ENCODE results near the gene PPM1H.

Gene PPM1H

GRCh38 chr12:62895351-62895877, 39.5 kb downstream of the PPM1H start:
- Histone ChIP-seq H3K27me3 (replicated peaks) (no peaks in the 10 kb centered on the region), H3K4me3 (ENCODE audit: low read depth, low read length) (no peak overlapping the region)
- in situ Hi-C loops (cut with HindIII; ENCODE audit: low pct_ligation_motif_present, low sequenced_read_pairs) = no loop called here

GRCh38 chr12:62893276-62893675, 41.7 kb downstream of the PPM1H start:
- in situ Hi-C loops (cut with HindIII; ENCODE audit: low pct_ligation_motif_present, low sequenced_read_pairs) = no loop called here
- Histone ChIP-seq H3K36me3 (replicated peaks) (no peaks in the 10 kb centered on the region), H3K27me3 (replicated peaks) (no peaks in the 10 kb centered on the region), H3K4me3 (ENCODE audit: low read depth, low read length) (no peak overlapping the region), H3K27ac (no peak overlapping the region)
- DNase-seq = no peak
- TF ChIP-seq, protein P1, sequence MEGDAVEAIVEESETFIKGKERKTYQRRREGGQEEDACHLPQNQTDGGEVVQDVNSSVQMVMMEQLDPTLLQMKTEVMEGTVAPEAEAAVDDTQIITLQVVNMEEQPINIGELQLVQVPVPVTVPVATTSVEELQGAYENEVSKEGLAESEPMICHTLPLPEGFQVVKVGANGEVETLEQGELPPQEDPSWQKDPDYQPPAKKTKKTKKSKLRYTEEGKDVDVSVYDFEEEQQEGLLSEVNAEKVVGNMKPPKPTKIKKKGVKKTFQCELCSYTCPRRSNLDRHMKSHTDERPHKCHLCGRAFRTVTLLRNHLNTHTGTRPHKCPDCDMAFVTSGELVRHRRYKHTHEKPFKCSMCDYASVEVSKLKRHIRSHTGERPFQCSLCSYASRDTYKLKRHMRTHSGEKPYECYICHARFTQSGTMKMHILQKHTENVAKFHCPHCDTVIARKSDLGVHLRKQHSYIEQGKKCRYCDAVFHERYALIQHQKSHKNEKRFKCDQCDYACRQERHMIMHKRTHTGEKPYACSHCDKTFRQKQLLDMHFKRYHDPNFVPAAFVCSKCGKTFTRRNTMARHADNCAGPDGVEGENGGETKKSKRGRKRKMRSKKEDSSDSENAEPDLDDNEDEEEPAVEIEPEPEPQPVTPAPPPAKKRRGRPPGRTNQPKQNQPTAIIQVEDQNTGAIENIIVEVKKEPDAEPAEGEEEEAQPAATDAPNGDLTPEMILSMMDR (IDR thresholded peaks at IDR 0.05; ENCODE audit: low read depth, low read length, missing control alignments) = no peak

More at GRCh38 chr12:62895351-62895877, 39.5 kb downstream of the PPM1H start:
- TF ChIP-seq, protein P1 (IDR thresholded peaks at IDR 0.05; ENCODE audit: low read depth, low read length, missing control alignments) = no peak
- Histone ChIP-seq H3K27ac (no peak overlapping the region), H3K36me3 (replicated peaks) (no peaks in the 10 kb centered on the region)
- DNase-seq = no peak

DNA sequence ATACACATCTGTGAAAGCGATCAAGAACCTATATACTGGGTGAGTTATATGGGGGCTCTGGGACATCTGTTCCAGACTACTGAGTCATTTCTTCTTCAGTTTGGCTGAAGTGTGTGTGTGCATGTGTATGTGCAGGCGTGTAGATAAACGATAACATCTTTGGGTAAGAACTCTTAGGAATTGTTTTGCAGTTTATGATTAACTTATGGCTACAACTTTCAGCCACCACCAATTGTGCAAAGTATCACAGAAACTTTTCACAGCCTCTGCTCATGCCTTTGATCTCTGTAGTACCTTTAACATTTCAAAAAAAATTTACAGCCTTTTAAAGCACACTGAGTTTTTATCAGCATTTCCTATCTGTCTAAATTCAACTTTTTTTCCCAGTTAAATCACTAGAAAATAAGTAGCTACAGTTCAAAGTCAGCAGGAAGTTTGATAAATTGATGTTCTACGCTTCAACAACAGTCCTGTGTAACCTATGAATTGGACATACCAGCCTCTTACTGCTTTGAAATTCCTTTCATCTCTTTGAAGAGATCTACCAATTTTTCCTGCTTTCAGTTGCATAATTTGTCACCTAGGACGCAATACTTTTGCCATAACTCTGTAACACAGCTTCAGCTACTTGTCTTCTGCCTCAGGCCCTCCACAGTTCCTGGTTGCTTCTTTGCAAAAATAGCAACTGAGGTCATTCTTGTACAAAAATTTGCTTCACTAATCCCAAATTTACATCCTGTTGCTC, 43.0 kb downstream of the PPM1H start:
- Histone ChIP-seq H3K36me3 (replicated peaks) (no peaks in the 10 kb centered on the region), H3K27ac (no peak overlapping the region), H3K4me3 (ENCODE audit: low read depth, low read length) (no peak overlapping the region), H3K27me3 (replicated peaks) (no peaks in the 10 kb centered on the region)
- TF ChIP-seq, protein P1 (IDR thresholded peaks at IDR 0.05; ENCODE audit: low read depth, low read length, missing control alignments) = no peak
- in situ Hi-C loops (cut with HindIII; ENCODE audit: low pct_ligation_motif_present, low sequenced_read_pairs) = no loop called here
- DNase-seq = no peak

DNA sequence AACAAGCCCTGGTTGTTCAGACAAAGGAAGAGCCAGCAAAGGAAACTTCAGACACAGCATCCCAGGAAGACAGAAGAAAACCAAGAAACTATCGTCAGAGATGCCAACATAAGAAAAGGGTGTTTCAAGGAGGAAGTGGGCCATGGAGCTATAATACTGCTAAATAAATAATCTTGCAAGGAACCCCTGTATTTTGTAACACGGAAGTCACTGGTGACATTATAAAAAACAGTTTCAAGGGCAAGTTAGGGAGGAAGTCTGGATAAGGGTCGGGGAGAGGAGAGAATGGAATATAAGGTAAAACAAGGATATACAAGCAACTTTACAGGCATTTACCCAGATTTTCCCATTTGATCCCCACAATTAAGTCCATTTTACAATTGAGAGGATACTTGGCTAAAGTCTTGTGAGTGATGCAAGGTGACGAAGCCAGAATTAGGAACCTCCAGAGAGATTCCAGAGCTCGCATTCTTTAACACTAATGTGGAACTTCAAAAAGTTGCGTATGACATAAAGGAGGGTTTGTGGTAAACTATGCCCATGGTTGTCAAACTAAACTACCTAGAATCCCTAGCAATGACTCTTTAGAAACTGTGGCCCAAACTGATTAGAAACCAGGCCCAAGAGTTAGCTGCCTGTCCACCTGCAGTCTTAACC, 46.4 kb downstream of the PPM1H start:
- H3K27ac ChIP-seq = no peak overlapping the region
- no peaks in the 10 kb centered on the region for H3K36me3 ChIP-seq (replicated peaks)
- in situ Hi-C loops (cut with HindIII; ENCODE audit: low pct_ligation_motif_present, low sequenced_read_pairs) = no loop called here
- TF ChIP-seq, protein P1 (IDR thresholded peaks at IDR 0.05; ENCODE audit: low read depth, low read length, missing control alignments) = no peak
- no peak for DNase-seq
- H3K4me3 ChIP-seq (ENCODE audit: low read depth, low read length) = no peak overlapping the region
- H3K27me3 ChIP-seq (replicated peaks) = no peaks in the 10 kb centered on the region

DNA sequence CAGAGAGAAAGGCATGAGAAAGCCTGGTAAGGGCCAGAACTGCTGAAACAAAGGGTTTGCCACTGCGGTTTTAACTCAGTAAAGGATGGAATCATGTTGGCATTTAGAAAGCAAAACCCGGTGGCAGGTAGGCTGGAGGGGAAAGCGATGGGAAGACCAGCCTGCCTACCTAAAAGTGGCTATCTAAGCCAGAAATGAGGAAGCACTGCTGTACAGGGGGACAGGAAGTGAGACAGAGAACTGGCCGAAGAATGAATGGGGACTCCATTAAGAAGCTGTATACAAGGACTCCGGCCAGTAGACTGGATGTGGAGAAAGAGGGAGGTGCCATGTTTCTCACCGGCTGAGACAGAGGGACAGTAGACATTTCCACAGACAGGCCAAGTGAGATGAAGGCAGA, 48.2 kb downstream of the PPM1H start:
- H3K4me3 ChIP-seq (ENCODE audit: low read depth, low read length) = no peak overlapping the region
- no peaks in the 10 kb centered on the region for H3K36me3 ChIP-seq (replicated peaks)
- H3K27ac ChIP-seq = no peak overlapping the region
- in situ Hi-C loops (cut with HindIII; ENCODE audit: low pct_ligation_motif_present, low sequenced_read_pairs) = no loop called here
- TF ChIP-seq, protein P1 (IDR thresholded peaks at IDR 0.05; ENCODE audit: low read depth, low read length, missing control alignments) = no peak
- no peaks in the 10 kb centered on the region for H3K27me3 ChIP-seq (replicated peaks)
- no peak for DNase-seq

All from brain microvascular endothelial cell (primary cell).